Measurements from ENCODE around the gene DOCK1.

Gene DOCK1

DNA sequence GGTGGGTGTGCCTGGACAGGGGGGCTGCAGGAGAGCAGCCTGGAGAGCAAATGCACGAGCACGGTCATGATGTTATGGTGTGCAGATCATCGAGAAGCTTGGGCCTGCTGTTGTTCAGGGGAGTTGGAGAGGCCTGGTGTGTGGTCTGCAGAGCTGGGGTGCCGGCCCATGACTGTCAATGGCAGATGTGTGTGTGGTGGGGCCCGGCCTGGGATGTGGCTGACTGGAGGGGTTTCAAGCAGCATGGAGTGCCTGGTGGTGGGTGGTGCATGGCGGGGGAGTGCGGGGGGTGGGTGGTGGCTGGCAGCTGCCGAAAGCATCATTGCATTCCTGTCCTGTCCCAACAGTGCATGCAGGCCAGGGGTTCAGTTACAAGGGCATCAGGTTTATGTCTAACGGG, 122.6 kb downstream of the DOCK1 start:
- Histone ChIP-seq H3K27ac (ENCODE audit: low read length) (no peak overlapping the region), H4K20me1 (ENCODE audit: insufficient read depth, low read length) (no peaks in the 10 kb centered on the region), H3K4me2 (ENCODE audit: insufficient read depth, low read length) (no peak overlapping the region), H3K4me3 (ENCODE audit: low read depth in 1 of 2, low read length in 2 of 2) (no peak overlapping the region), H3K36me3 (ENCODE audit: insufficient read depth, low read length) (no peaks in the 10 kb centered on the region), H2AFZ (ENCODE audit: low read depth, low read length) (no peak overlapping the region), H3K79me2 (ENCODE audit: insufficient read depth, low read length) (no peaks in the 10 kb centered on the region), H3K9me3 (ENCODE audit: insufficient read depth, low read length, severe bottlenecking) (no peaks in the 10 kb centered on the region), H3K4me1 (ENCODE audit: insufficient read depth, low read length) (no peaks in the 10 kb centered on the region), H3K9ac (ENCODE audit: low read depth, low read length) (no peak overlapping the region), H3K27me3 (ENCODE audit: insufficient read depth, low read length, poor library complexity) (no peaks in the 10 kb centered on the region)
- ATAC-seq (ENCODE audit: insufficient read depth, low read depth), result no peak
- TF ChIP-seq, protein P1, sequence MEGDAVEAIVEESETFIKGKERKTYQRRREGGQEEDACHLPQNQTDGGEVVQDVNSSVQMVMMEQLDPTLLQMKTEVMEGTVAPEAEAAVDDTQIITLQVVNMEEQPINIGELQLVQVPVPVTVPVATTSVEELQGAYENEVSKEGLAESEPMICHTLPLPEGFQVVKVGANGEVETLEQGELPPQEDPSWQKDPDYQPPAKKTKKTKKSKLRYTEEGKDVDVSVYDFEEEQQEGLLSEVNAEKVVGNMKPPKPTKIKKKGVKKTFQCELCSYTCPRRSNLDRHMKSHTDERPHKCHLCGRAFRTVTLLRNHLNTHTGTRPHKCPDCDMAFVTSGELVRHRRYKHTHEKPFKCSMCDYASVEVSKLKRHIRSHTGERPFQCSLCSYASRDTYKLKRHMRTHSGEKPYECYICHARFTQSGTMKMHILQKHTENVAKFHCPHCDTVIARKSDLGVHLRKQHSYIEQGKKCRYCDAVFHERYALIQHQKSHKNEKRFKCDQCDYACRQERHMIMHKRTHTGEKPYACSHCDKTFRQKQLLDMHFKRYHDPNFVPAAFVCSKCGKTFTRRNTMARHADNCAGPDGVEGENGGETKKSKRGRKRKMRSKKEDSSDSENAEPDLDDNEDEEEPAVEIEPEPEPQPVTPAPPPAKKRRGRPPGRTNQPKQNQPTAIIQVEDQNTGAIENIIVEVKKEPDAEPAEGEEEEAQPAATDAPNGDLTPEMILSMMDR (IDR thresholded peaks at IDR 0.05; ENCODE audit: borderline replicate concordance, extremely low read depth, low read length, poor library complexity, severe bottlenecking), result no peak
- TF ChIP-seq EZH2 (IDR thresholded peaks at IDR 0.05; ENCODE audit: borderline replicate concordance, low read depth, low read length, severe bottlenecking), result no peak
- no peak for DNase-seq

DNA sequence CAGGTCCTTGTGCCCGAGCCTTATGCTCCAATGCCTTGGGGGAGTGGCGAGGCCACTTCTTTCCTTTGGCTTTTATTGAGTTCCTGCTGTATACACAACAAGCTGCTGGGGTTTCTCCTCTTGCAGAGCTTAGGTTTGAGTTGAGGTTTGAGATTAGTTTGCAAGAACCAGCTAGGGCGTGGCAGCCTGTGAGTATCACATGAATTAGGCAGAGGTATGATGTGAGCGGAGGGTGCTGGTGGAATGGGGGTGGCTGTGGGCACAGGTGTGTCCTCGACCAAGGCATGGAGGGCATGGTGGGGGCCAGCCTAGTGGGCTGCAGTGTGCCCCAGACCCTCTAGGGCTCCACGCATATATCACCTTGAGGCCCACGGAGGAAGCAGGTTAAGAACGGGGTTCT, 123.3 kb downstream of the DOCK1 start:
- H2AFZ ChIP-seq (ENCODE audit: low read depth, low read length), result no peak overlapping the region
- H3K27ac ChIP-seq (ENCODE audit: low read length), result no peak overlapping the region
- no peaks in the 10 kb centered on the region for H4K20me1 ChIP-seq (ENCODE audit: insufficient read depth, low read length)
- H3K9ac ChIP-seq (ENCODE audit: low read depth, low read length), result no peak overlapping the region
- H3K4me2 ChIP-seq (ENCODE audit: insufficient read depth, low read length), result no peak overlapping the region
- no peak for ATAC-seq (ENCODE audit: insufficient read depth, low read depth)
- no peaks in the 10 kb centered on the region for H3K27me3 ChIP-seq (ENCODE audit: insufficient read depth, low read length, poor library complexity)
- no peak overlapping the region for H3K4me3 ChIP-seq (ENCODE audit: low read depth in 1 of 2, low read length in 2 of 2)
- H3K9me3 ChIP-seq (ENCODE audit: insufficient read depth, low read length, severe bottlenecking), result no peaks in the 10 kb centered on the region
- no peak for TF ChIP-seq EZH2 (IDR thresholded peaks at IDR 0.05; ENCODE audit: borderline replicate concordance, low read depth, low read length, severe bottlenecking)
- TF ChIP-seq, protein P1 (IDR thresholded peaks at IDR 0.05; ENCODE audit: borderline replicate concordance, extremely low read depth, low read length, poor library complexity, severe bottlenecking), result no peak
- no peak for DNase-seq
- H3K36me3 ChIP-seq (ENCODE audit: insufficient read depth, low read length), result no peaks in the 10 kb centered on the region
- no peaks in the 10 kb centered on the region for H3K4me1 ChIP-seq (ENCODE audit: insufficient read depth, low read length)
- no peaks in the 10 kb centered on the region for H3K79me2 ChIP-seq (ENCODE audit: insufficient read depth, low read length)

DNA sequence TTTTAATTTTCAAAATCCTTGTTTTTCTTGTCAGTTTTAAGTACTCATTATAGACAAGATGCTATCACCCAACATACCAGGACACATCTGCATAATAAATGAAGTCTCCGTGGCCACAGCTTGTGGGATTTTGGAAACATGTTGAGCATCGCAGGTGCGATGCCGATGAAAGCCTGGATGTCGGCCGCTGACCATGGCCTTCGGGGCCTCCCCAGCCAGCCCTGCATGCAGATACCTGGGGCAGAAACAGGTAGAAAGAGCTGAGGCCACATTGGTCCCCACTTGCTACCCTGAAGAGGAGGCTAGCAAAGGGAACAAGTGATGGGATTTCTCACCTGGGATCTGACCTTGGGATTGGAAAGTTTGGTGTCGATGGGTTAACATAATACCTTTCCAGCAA, 123.8 kb downstream of the DOCK1 start:
- Histone ChIP-seq H3K4me2 (ENCODE audit: insufficient read depth, low read length) (no peak overlapping the region), H4K20me1 (ENCODE audit: insufficient read depth, low read length) (no peaks in the 10 kb centered on the region), H3K27me3 (ENCODE audit: insufficient read depth, low read length, poor library complexity) (no peaks in the 10 kb centered on the region), H3K27ac (ENCODE audit: low read length) (no peak overlapping the region), H3K9ac (ENCODE audit: low read depth, low read length) (no peak overlapping the region), H3K4me1 (ENCODE audit: insufficient read depth, low read length) (no peaks in the 10 kb centered on the region), H3K36me3 (ENCODE audit: insufficient read depth, low read length) (no peaks in the 10 kb centered on the region), H3K79me2 (ENCODE audit: insufficient read depth, low read length) (no peaks in the 10 kb centered on the region), H2AFZ (ENCODE audit: low read depth, low read length) (no peak overlapping the region), H3K4me3 (ENCODE audit: low read depth in 1 of 2, low read length in 2 of 2) (no peak overlapping the region), H3K9me3 (ENCODE audit: insufficient read depth, low read length, severe bottlenecking) (no peaks in the 10 kb centered on the region)
- no peak for TF ChIP-seq EZH2 (IDR thresholded peaks at IDR 0.05; ENCODE audit: borderline replicate concordance, low read depth, low read length, severe bottlenecking)
- TF ChIP-seq, protein P1 (IDR thresholded peaks at IDR 0.05; ENCODE audit: borderline replicate concordance, extremely low read depth, low read length, poor library complexity, severe bottlenecking), result no peak
- DNase-seq (no peak), ATAC-seq (ENCODE audit: insufficient read depth, low read depth) (no peak)

Measured in DND-41 (cell line).